WTC11 (cell line): ENCODE measurements around the gene VIPR2. TPM values are rescaled to one million over a fixed set of nuclear protein-coding genes. Genes with fewer than 3 reads are reported as not detected.
"Not testable (repeated sequence)": the region's sequence is repeated elsewhere in the genome, so short reads cannot be mapped to it uniquely, and the experiment has no call there.

Experiments used
- ATAC-seq: fragments of 200-7000 bp; cut with Tn5 transposase; 2 replicates; pipeline ENCODE4 v1.10.0; 2021; ENCODE audit warnings: mild to moderate bottlenecking, moderate library complexity
- CTCF ChIA-PET: fragments of 300-600 bp; sonication (Branson Sonifier 250); formaldehyde crosslinking; loops from one replicate; lab custom pipeline; 2021; ENCODE audit warnings: antibody characterized with exemption; lab: Charles Lee
- POLR2A ChIA-PET: fragments of 350-600 bp; sonication (Branson Sonifier 250); formaldehyde crosslinking; loops from one replicate; lab custom pipeline; 2021; ENCODE audit warnings: antibody characterized with exemption; lab: Charles Lee
- DNase-seq: peaks from one replicate; pipeline ENCODE4 v3.0.0; 2021; ENCODE audit warnings: low spot score
- H3K27ac Mint-ChIP-seq: 2 replicates; pipeline ENCODE4 v1.8.0; 2021; ENCODE audit warnings: mixed read lengths
- H3K27me3 Mint-ChIP-seq: 2 replicates; pipeline ENCODE4 v1.8.0; 2021; ENCODE audit warnings: low read depth, mild to moderate bottlenecking, moderate library complexity, mixed read lengths
- H3K36me3 Mint-ChIP-seq: 2 replicates; pipeline ENCODE4 v1.8.0; 2021; ENCODE audit warnings: mixed read lengths
- H3K4me1 Mint-ChIP-seq: 2 replicates; pipeline ENCODE4 v1.8.0; 2022; ENCODE audit warnings: mixed read lengths
- H3K4me3 Mint-ChIP-seq: 2 replicates; pipeline ENCODE4 v1.8.0; 2021; ENCODE audit warnings: mild to moderate bottlenecking, moderate library complexity, mixed read lengths
- H3K9me3 Mint-ChIP-seq: 2 replicates; pipeline ENCODE4 v1.8.0; 2021; ENCODE audit warnings: mixed read lengths
- CBFB ChIP-seq: sonication (generic); formaldehyde crosslinking; IDR thresholded peaks from 2 replicates; pipeline ENCODE4 v1.8.1; 2022; ENCODE audit warnings: mild to moderate bottlenecking, low read depth, missing genetic modification reagents
- CREM ChIP-seq: sonication (generic); formaldehyde crosslinking; IDR thresholded peaks from 2 replicates; pipeline ENCODE4 v1.8.1; 2022; ENCODE audit warnings: mild to moderate bottlenecking, missing genetic modification reagents, moderate library complexity
- FOXP1 ChIP-seq: sonication (generic); formaldehyde crosslinking; IDR thresholded peaks from 2 replicates; pipeline ENCODE4 v1.8.0; 2022; ENCODE audit warnings: missing genetic modification reagents, mild to moderate bottlenecking, moderate library complexity, borderline replicate concordance
- GABPB1 ChIP-seq: sonication (generic); formaldehyde crosslinking; IDR thresholded peaks from 2 replicates; pipeline ENCODE4 v1.8.1; 2023; ENCODE audit warnings: mild to moderate bottlenecking, missing genetic modification reagents
- MYBL2 ChIP-seq: sonication (generic); formaldehyde crosslinking; IDR thresholded peaks from 2 replicates; pipeline ENCODE4 v1.8.1; 2023; ENCODE audit warnings: mild to moderate bottlenecking, moderate library complexity, missing genetic modification reagents
- NFATC4 ChIP-seq: fragments of 250-450 bp; sonication (Bioruptor Pico); IDR thresholded peaks from 2 replicates; pipeline ENCODE4 v1.9.0; 2021; ENCODE audit warnings: mild to moderate bottlenecking
- NFE2L1 ChIP-seq: sonication (generic); formaldehyde crosslinking; IDR thresholded peaks from 2 replicates; pipeline ENCODE4 v1.8.1; 2023; ENCODE audit warnings: missing genetic modification reagents
- NR3C1 ChIP-seq: sonication (generic); formaldehyde crosslinking; conservative IDR thresholded peaks from 2 replicates; pipeline ENCODE4 v1.8.1; 2023; ENCODE audit warnings: low read depth, mild to moderate bottlenecking, missing genetic modification reagents
- SOX15 ChIP-seq: fragments of 250-450 bp; sonication (Bioruptor Pico); IDR thresholded peaks from 2 replicates; pipeline ENCODE4 v1.9.0; 2021; ENCODE audit warnings: mild to moderate bottlenecking
- SP1 ChIP-seq: sonication (generic); formaldehyde crosslinking; conservative IDR thresholded peaks from 2 replicates; pipeline ENCODE4 v1.8.1; 2022; ENCODE audit warnings: missing genetic modification reagents
- TCF7 ChIP-seq: sonication (generic); formaldehyde crosslinking; IDR thresholded peaks from 2 replicates; pipeline ENCODE4 v1.8.0; 2022; ENCODE audit warnings: mild to moderate bottlenecking, low read depth, missing genetic modification reagents, moderate library complexity
- TP53 ChIP-seq: sonication (generic); formaldehyde crosslinking; IDR thresholded peaks from 2 replicates; pipeline ENCODE4 v1.8.1; 2023; ENCODE audit warnings: mild to moderate bottlenecking, missing genetic modification reagents
- ZBTB21 ChIP-seq: sonication (generic); formaldehyde crosslinking; IDR thresholded peaks from 2 replicates; pipeline ENCODE4 v1.8.1; 2023; ENCODE audit warnings: mild to moderate bottlenecking, missing genetic modification reagents, borderline replicate concordance
- ZNF138 ChIP-seq: sonication (generic); formaldehyde crosslinking; conservative IDR thresholded peaks from 2 replicates; pipeline ENCODE4 v1.8.1; 2022; ENCODE audit warnings: mild to moderate bottlenecking, moderate library complexity, missing genetic modification reagents
- ZNF317 ChIP-seq: sonication (generic); formaldehyde crosslinking; IDR thresholded peaks from 2 replicates; pipeline ENCODE4 v1.8.1; 2023; ENCODE audit warnings: low read depth, mild to moderate bottlenecking, moderate library complexity, missing genetic modification reagents, borderline replicate concordance
- ZNF532 ChIP-seq: fragments of 250-450 bp; sonication (Bioruptor Pico); IDR thresholded peaks from 2 replicates; pipeline ENCODE4 v1.9.0; 2021; ENCODE audit warnings: mild to moderate bottlenecking, borderline replicate concordance
- total RNA-seq: library from RNA; stranded (reverse); gene quantifications from 3 replicates; pipeline ENCODE4 v1.2.3, GENCODE V29; 2021
- TF ChIP-seq, protein P1 (sequence below): sonication (generic); formaldehyde crosslinking; IDR thresholded peaks from 2 replicates; pipeline ENCODE4 v1.8.0; 2023; ENCODE audit warnings: missing genetic modification reagents
- TF ChIP-seq, protein P2 (sequence below): fragments of 250-450 bp; sonication (Bioruptor Pico); conservative IDR thresholded peaks from 2 replicates; pipeline ENCODE4 v1.9.0; 2021; ENCODE audit warnings: mild to moderate bottlenecking

The VIPR2 gene
- total RNA-seq, 1 experiment from 2014 or later = 7.5 TPM

DNA sequence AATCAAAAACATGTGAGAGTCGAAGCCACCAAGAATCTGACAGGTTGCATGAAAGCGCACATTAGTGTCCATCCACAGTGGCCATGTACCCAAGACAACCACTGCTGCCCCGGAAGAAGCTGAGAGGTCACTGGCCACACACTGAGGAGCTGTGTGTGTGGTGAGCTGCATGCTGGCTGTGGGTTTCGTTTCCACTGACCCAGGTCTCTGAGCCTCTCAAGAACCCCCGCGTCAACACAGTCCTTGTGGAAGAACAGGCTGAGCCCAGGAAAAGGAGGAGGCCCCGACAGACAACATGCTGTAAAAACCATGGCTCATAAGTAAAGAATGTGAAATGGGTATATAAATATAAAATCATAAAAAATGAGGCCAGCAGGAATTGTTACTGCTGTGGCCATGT is 8.2 kb downstream of the VIPR2 start:
- peaks cover 27% of the 10 kb centered on the region for H3K36me3 Mint-ChIP-seq
- ChIA-PET CTCF (interaction anchor here (0.5 to 1.2 kb wide), 2 partner anchors 136 to 150 kb away, joined by 3 read pairs; no protein-coding TSS in a partner anchor), POLR2A (no interaction called here)
- DNase-seq (no peak), ATAC-seq (no peak)
- peaks cover 38% of the 10 kb centered on the region for H3K4me1 Mint-ChIP-seq
- no peak overlapping the region for H3K4me3 Mint-ChIP-seq
- H3K9me3 Mint-ChIP-seq = peaks cover 4% of the 10 kb centered on the region
- H3K27me3 Mint-ChIP-seq = no peaks in the 10 kb centered on the region; the same call in 1 of the 2 replicates
- no peak for TF ChIP-seq ZNF317 (CRISPR knock-in tag)
- TF ChIP-seq GABPB1 (CRISPR knock-in tag) = no peak
- TF ChIP-seq, protein P1, sequence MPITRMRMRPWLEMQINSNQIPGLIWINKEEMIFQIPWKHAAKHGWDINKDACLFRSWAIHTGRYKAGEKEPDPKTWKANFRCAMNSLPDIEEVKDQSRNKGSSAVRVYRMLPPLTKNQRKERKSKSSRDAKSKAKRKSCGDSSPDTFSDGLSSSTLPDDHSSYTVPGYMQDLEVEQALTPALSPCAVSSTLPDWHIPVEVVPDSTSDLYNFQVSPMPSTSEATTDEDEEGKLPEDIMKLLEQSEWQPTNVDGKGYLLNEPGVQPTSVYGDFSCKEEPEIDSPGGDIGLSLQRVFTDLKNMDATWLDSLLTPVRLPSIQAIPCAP (CRISPR knock-in tag) = no peak
- H3K27ac Mint-ChIP-seq = no peak overlapping the region

DNA sequence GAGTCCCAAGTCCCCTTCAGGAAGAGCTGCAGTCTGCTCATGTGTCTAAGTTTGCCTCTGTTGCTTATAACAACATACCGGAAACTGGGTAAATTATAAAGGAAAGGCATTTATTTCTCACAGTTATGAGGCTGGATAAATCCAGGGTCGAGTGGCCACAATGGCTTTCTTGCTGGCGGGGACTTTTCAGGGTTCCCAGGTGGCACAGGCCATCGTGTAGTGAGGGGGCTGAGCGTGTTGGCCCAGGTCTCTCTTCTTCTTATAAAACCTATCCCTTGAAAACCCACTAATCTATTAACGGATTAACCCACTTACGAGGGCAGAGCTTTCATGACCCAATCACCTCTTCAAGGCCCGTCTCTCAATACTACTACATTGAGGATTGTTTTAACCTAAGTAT is 8.7 kb downstream of the VIPR2 start:
- no peak overlapping the region for H3K27ac Mint-ChIP-seq
- peaks cover 4% of the 10 kb centered on the region for H3K9me3 Mint-ChIP-seq
- peaks cover 38% of the 10 kb centered on the region for H3K4me1 Mint-ChIP-seq
- ATAC-seq (no peak), DNase-seq (no peak)
- no peak overlapping the region for H3K4me3 Mint-ChIP-seq
- TF ChIP-seq NR3C1 = no peak
- no peaks in the 10 kb centered on the region for H3K27me3 Mint-ChIP-seq
- ChIA-PET POLR2A (no interaction called here), CTCF (interaction anchor here (1.2 kb wide), 1 partner anchor 135 kb away, joined by 3 read pairs; no protein-coding TSS in a partner anchor)
- H3K36me3 Mint-ChIP-seq = peaks cover 27% of the 10 kb centered on the region

DNA sequence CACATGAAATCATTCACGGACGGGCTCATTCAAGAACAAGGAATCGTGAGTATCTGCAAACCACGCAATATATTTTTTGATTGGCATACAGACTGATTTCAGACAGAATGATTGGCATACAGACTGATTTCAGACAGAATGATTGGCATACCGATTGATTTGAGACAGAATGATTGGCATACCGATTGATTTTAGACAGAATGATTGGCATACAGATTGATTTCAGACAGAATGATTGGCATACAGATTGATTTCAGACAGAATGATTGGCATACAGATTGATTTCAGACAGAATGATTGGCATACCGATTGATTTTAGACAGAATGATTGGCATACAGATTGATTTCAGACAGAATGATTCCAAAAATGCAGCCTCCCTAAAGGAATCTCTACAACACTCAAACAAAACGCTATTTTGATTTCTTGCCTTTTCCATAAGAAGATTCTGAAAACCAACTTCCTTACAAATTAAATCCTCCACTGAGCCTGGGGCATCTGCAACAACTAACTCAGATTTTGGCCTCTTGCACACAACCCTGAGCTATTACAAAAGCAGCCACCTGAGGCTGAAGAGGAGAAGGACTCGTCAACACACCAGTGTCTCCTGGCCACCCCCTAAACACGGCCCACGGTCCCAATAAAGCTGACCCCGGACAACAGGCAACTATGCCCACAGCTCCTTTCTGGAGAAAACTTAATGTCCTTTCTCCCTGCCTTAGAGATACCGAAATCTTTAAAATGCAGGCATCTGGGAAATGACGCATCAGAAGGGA is 11.8 kb downstream of the VIPR2 start:
- peak overlapping the region; percentile 5; the same call in 1 of the 2 replicates for H3K27ac Mint-ChIP-seq
- H3K9me3 Mint-ChIP-seq, H3K4me3 Mint-ChIP-seq, ATAC-seq, DNase-seq, POLR2A ChIA-PET, H3K36me3 Mint-ChIP-seq, H3K27me3 Mint-ChIP-seq: not testable (repeated sequence)
- CTCF ChIA-PET = interaction anchor here (1.0 kb wide), 1 partner anchor 30 kb away, joined by 4 read pairs; no protein-coding TSS in a partner anchor
- H3K4me1 Mint-ChIP-seq = peaks cover 25% of the 10 kb centered on the region

DNA sequence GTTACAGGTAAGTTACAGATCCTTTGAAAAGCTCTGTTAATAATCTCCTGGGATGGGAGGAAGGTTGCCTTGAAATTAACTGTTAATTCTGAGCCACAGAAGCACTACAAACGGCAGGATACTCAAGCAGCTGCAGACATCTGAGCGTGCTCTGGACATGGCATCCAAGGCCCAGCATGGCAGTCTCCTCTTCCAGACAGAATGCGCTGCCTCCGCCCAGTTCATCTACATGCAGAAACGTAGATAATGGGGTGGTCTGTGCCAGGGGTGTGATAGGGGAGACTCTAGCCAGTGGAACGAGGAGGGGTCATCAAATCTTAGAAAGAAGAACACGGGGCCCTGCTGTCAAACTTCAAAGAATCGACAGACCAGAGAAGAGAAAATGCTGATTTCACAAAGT is 13.8 kb downstream of the VIPR2 start:
- Mint-ChIP-seq H3K9me3 (no peaks in the 10 kb centered on the region), H3K27me3 (no peaks in the 10 kb centered on the region), H3K4me1 (peaks cover 18% of the 10 kb centered on the region), H3K36me3 (no peaks in the 10 kb centered on the region), H3K4me3 (no peak overlapping the region), H3K27ac (no peak overlapping the region)
- no peak for TF ChIP-seq TP53 (CRISPR knock-in tag)
- no peak for TF ChIP-seq ZNF138 (CRISPR knock-in tag)
- no peak for TF ChIP-seq NFE2L1 (CRISPR knock-in tag)
- no peak for TF ChIP-seq ZBTB21 (CRISPR knock-in tag)
- TF ChIP-seq SP1 (CRISPR knock-in tag) = no peak
- no peak for TF ChIP-seq NFATC4
- TF ChIP-seq CREM (CRISPR knock-in tag) = no peak
- TF ChIP-seq, protein P2, sequence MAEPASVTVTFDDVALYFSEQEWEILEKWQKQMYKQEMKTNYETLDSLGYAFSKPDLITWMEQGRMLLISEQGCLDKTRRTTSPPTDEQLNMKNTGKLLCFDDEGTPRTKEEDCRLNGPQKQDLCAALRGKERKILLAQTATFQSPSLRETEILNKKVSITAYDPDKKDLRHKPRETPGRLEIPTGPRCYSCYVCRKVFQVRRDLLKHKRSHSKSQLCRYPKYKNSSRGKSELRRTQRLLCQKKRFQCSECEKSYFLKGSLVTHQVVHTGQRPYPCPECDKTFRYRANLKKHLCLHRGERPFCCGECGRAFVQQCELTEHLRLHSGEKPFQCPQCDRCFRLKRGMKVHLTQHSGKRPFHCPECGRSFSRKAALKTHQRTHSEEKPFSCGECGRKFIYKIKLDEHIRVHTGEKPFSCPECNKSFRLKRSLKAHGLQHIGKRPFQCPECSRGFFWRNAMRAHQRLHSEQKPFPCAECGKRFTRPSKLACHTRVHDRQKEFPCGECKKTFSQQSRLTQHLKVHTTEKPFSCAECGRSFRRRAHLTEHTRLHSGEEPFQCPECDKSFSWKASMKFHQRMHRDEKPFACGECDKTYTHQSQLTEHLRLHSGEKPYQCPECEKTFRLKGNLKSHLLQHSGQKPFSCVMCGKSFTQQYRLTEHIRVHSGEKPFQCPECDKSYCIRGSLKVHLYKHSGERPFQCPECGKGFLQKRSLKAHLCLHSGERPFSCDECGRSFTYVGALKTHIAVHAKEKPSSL (CRISPR knock-in tag) = no peak
- ATAC-seq = no peak
- DNase-seq = no peak
- ChIA-PET CTCF (no interaction called here), POLR2A (no interaction called here)

- no peaks in the 10 kb centered on the region for H3K36me3 Mint-ChIP-seq
- H3K9me3 Mint-ChIP-seq = no peaks in the 10 kb centered on the region
- no peak overlapping the region for H3K4me3 Mint-ChIP-seq
- ChIA-PET POLR2A (no interaction called here), CTCF (no interaction called here)
- no peak for ATAC-seq
- H3K27me3 Mint-ChIP-seq = no peaks in the 10 kb centered on the region
- DNase-seq = no peak
- no peak overlapping the region for H3K27ac Mint-ChIP-seq
- peaks cover 18% of the 10 kb centered on the region for H3K4me1 Mint-ChIP-seq
- TF ChIP-seq FOXP1 (CRISPR knock-in tag) (no peak), NFE2L1 (CRISPR knock-in tag) (no peak), ZNF532 (CRISPR knock-in tag) (no peak), SOX15 (CRISPR knock-in tag) (no peak), MYBL2 (no peak), CBFB (CRISPR knock-in tag) (no peak), ZBTB21 (CRISPR knock-in tag) (no peak), TCF7 (CRISPR knock-in tag) (no peak)
Measured at GRCh38 chr7:159130199-159130775, 14.4 kb downstream of the VIPR2 start.
